Neural progenitor cell (in vitro differentiated cells): Measurements from ENCODE around the gene ULK4.

Experiments used
- EZH2 ChIP-seq: fragments of 200-600 bp; sonication (generic); IDR thresholded peaks from 2 replicates; pipeline ENCODE4 v1.6.1; 2017; ENCODE audit warnings: antibody characterized with exemption, mild to moderate bottlenecking, moderate library complexity
- EZH2phosphoT487 ChIP-seq: fragments of 200-600 bp; sonication (generic); IDR thresholded peaks from 2 replicates; pipeline ENCODE4 v1.6.1; 2017; ENCODE audit warnings: antibody characterized with exemption
- TF ChIP-seq, protein P1 (sequence below): fragments of 200-600 bp; sonication (generic); IDR thresholded peaks from 2 replicates; pipeline ENCODE4 v1.5.1; 2017; ENCODE audit warnings: antibody characterized with exemption, mild to moderate bottlenecking

DNA sequence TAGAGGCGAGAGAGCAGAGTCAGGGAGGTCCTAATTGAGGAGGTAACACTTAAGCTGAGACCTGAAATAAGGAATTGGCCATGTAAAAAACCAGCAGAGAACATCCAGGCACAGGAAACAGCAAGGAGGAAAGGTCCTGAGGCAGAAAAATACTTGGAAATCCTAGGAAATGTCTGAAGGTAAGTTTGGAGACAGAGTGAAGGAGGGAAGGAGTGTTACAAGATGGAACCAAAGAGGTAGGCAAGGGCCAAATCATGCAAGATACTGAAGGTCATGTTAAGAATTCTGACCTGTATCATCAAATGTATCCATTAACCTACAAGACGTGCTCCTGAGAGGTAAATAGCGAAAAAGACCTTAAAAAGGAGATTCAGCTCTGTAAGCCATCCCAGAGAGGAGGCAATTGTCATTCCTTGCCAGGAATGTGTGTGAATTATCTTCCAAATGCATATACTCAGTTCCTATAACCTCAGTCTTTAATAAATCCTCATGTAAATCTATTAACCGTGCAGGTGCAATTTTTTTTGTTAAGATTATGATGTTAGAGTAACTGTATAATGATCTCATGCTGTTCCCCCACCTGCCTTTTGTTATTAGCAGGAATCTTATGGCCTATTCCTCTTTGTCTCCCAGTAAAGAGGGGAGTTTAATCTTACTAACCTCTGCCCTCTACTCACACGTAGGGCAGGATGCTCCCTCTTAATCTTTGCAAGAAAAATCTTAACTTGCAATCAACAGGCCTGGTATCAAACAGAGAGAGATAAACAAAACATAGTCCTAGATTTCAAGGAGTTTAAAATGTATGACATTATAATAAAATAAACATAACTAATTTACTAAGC, 166.9 kb downstream of the ULK4 start:
- TF ChIP-seq, protein P1, sequence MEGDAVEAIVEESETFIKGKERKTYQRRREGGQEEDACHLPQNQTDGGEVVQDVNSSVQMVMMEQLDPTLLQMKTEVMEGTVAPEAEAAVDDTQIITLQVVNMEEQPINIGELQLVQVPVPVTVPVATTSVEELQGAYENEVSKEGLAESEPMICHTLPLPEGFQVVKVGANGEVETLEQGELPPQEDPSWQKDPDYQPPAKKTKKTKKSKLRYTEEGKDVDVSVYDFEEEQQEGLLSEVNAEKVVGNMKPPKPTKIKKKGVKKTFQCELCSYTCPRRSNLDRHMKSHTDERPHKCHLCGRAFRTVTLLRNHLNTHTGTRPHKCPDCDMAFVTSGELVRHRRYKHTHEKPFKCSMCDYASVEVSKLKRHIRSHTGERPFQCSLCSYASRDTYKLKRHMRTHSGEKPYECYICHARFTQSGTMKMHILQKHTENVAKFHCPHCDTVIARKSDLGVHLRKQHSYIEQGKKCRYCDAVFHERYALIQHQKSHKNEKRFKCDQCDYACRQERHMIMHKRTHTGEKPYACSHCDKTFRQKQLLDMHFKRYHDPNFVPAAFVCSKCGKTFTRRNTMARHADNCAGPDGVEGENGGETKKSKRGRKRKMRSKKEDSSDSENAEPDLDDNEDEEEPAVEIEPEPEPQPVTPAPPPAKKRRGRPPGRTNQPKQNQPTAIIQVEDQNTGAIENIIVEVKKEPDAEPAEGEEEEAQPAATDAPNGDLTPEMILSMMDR: no peak
- no peak for TF ChIP-seq EZH2phosphoT487
- no peak for TF ChIP-seq EZH2
